ENCODE measurements around the gene KIAA0586.
"Not testable (repeated sequence)": the region's sequence is repeated elsewhere in the genome, so short reads cannot be mapped to it uniquely, and the experiment has no call there.

Gene KIAA0586

DNA sequence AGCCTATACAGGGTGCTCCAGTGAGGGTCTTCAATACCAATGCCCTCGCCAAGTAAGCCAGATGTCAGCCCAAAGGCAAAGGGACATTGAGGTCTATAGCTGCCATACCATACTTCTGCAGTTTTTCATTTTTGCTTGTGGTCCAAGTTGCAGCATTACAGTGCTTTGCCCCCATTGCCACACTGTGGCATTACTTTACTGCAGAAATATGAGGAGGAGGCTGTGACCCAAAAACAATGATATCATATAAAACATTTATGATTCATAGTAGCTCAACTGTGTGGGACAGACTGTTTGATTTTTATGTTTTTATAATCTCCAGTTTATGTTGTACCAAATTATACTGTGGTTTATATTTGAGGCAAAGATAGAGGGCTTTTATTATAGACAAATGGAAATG, 64.1 kb downstream of the KIAA0586 start:
- H3K36me3 ChIP-seq = peaks cover 31% of the 10 kb centered on the region
- DNase-seq = no peak
- no peak overlapping the region for H3K4me3 ChIP-seq (ENCODE audit: low read depth, low read length)
- TF ChIP-seq, protein P1, sequence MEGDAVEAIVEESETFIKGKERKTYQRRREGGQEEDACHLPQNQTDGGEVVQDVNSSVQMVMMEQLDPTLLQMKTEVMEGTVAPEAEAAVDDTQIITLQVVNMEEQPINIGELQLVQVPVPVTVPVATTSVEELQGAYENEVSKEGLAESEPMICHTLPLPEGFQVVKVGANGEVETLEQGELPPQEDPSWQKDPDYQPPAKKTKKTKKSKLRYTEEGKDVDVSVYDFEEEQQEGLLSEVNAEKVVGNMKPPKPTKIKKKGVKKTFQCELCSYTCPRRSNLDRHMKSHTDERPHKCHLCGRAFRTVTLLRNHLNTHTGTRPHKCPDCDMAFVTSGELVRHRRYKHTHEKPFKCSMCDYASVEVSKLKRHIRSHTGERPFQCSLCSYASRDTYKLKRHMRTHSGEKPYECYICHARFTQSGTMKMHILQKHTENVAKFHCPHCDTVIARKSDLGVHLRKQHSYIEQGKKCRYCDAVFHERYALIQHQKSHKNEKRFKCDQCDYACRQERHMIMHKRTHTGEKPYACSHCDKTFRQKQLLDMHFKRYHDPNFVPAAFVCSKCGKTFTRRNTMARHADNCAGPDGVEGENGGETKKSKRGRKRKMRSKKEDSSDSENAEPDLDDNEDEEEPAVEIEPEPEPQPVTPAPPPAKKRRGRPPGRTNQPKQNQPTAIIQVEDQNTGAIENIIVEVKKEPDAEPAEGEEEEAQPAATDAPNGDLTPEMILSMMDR (IDR thresholded peaks at IDR 0.05; ENCODE audit: low read depth, low read length) = no peak
- H3K9me3 ChIP-seq = no peaks in the 10 kb centered on the region
- no peaks in the 10 kb centered on the region for H3K4me1 ChIP-seq
- no peaks in the 10 kb centered on the region for H3K27me3 ChIP-seq

DNA sequence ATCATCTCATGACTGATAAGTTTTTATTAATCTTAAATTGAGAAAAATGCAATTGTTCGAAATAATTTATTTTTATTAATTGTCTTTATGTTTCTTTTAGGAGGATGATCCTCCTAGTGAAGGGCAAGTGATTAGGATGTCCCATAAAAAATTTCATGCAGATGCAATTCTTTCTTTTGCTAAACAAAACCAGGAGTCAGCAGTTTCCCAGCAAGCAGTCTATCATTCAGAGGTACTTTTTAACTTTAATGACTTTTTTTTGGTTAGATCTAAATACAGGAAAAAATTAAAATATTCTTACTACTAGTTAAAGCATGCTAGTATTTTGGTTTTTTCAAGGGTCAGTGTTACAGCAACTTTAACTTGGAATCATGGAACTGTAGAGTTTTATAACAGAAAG, 64.5 kb downstream of the KIAA0586 start:
- Histone ChIP-seq H3K27me3 (no peaks in the 10 kb centered on the region), H3K36me3 (peaks cover 31% of the 10 kb centered on the region), H3K4me3 (ENCODE audit: low read depth, low read length) (no peak overlapping the region), H3K9me3 (no peaks in the 10 kb centered on the region), H3K4me1 (no peaks in the 10 kb centered on the region)
- TF ChIP-seq, protein P1 (IDR thresholded peaks at IDR 0.05; ENCODE audit: low read depth, low read length) = no peak
- no peak for DNase-seq

DNA sequence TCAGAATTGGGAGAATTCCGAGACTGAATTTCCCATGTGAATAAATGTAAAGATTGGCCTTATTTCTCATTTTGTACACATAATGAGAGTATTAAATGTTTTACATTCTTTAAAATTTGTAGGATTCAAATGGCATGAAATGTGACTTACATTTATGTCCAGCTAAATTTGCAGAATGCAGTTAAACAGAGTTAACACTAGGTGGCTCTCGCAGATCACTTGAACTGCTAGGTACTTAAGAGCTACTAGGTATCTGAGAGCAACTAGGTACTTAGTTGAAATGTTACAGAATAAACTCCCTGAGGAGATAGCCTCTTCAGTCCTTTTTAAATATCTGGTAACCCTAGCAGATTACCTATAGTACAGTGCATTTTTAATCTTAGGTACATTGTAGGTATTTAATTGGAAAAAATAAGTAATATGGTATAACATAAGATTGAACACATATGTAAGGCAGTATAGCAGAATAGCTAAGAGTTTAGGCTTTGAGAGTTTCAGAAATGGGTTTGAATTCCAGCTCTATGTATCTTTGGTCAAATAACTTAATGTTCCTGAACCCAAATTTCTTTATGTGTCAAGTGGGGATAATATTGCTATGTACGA, 73.8 kb downstream of the KIAA0586 start:
- TF ChIP-seq, protein P1 (IDR thresholded peaks at IDR 0.05; ENCODE audit: low read depth, low read length) = peak; percentile 93
- H3K9me3 ChIP-seq = no peaks in the 10 kb centered on the region
- H3K4me3 ChIP-seq (ENCODE audit: low read depth, low read length) = no peak overlapping the region
- H3K4me1 ChIP-seq = no peaks in the 10 kb centered on the region
- no peaks in the 10 kb centered on the region for H3K27me3 ChIP-seq
- H3K36me3 ChIP-seq = peaks cover 18% of the 10 kb centered on the region
- DNase-seq = peak; percentile 24

DNA sequence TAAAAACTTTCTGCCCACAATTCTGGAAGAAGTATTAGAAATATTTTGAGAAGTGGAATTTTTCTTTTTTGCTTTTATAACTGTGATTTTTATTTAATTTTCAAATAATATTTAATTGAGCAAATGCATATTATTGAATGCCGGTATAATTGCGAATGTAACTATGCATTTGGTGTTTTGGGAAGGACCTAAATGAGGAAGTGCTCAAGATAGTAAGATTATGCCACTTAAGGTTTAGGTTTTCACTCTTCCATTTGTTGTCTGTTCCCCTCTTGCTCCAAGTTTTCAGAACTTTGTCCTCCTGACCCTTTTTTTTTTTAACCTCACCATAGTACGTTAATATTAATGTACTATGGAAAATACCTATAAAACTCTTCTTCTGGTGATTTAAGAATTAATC, 85.8 kb downstream of the KIAA0586 start:
- H3K27me3 ChIP-seq = no peaks in the 10 kb centered on the region
- H3K4me1 ChIP-seq = no peaks in the 10 kb centered on the region
- no peaks in the 10 kb centered on the region for H3K9me3 ChIP-seq
- no peak overlapping the region for H3K4me3 ChIP-seq (ENCODE audit: low read depth, low read length)
- no peak for DNase-seq
- TF ChIP-seq, protein P1 (IDR thresholded peaks at IDR 0.05; ENCODE audit: low read depth, low read length) = no peak
- H3K36me3 ChIP-seq = peaks cover 13% of the 10 kb centered on the region

DNA sequence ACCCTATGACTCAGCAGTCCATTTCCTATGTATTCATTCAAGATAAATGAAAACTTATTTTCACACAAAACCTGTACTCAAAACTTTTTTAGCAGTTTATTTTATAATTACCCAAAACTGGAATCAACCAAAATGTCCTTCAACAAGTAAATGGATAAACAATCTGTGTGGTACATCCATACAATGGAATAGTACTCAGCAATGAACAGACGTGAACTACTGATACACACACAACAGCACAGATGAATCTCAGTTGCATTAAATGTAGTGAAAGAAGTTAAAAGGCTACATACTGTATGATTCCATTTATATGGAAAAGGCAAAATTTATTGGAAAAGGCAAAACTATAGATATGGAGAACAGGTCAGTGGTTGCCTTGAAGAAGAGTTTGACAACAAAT, 90.1 kb downstream of the KIAA0586 start:
- no peaks in the 10 kb centered on the region for H3K4me1 ChIP-seq
- no peaks in the 10 kb centered on the region for H3K27me3 ChIP-seq
- TF ChIP-seq, protein P1 (IDR thresholded peaks at IDR 0.05; ENCODE audit: low read depth, low read length) = no peak
- H3K4me3 ChIP-seq (ENCODE audit: low read depth, low read length) = no peak overlapping the region
- DNase-seq = no peak
- H3K36me3 ChIP-seq = peaks cover 12% of the 10 kb centered on the region
- H3K9me3 ChIP-seq = no peaks in the 10 kb centered on the region

DNA sequence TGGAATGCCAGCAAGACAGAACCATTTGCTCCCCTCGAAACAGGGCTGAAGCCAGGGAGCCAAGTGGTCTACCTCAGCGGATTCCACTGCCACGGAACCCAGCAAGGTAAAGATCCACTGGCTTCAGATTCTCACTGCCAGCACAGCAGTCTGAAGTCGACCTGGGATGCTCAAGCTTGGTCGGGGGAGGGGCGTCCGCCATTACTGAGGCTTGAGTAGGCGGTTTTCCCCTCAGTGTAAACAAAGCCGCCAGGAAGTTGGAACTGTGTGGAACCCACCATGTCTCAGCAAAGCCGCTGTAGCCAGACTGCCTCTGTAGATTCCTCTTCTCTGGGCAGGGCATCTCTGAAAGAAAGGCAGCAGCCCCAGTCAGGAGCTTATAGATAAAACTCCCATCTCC, 98.2 kb downstream of the KIAA0586 start:
- H3K27me3 ChIP-seq; H3K9me3 ChIP-seq; H3K4me1 ChIP-seq; H3K36me3 ChIP-seq; DNase-seq; H3K4me3 ChIP-seq (ENCODE audit: low read depth, low read length): not testable (repeated sequence)

DNA sequence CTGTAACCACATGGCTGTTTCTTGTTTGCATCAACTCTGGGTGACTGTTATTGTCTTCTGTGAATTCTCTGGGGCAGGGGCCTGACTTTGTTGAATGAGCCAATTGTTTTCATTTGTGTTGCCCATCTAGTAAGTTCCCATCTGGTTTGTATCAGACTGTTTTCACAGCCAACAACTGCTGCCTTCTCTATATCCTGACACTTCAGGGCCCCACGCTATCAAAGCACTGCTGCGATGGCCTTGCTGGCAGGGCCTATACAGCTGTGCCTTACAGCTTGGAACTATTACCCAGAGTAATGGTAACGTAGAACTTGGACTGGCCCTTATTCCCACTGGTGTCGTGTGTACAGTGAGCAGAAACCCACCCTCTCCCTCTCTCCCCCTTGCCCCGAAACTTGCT, 105.9 kb downstream of the KIAA0586 start:
- Histone ChIP-seq H3K27me3 (no peaks in the 10 kb centered on the region), H3K4me3 (ENCODE audit: low read depth, low read length) (no peak overlapping the region), H3K9me3 (no peaks in the 10 kb centered on the region), H3K4me1 (no peaks in the 10 kb centered on the region), H3K36me3 (no peaks in the 10 kb centered on the region)
- peak; percentile 24 for DNase-seq
- TF ChIP-seq, protein P1 (IDR thresholded peaks at IDR 0.05; ENCODE audit: low read depth, low read length) = no peak
